HEK293 (cell line): ENCODE data around the gene ITGA5.
A peak's percentile ranks its signal among the peaks of the same experiment; 100 is the strongest.

Experiments
- CTCF ChIA-PET: fragments of 350-600 bp; formaldehyde crosslinking; extraction: SDS; loops from one replicate; lab custom pipeline; 2021; ENCODE audit warnings: antibody characterized with exemption; lab: Yijun Ruan, JAX
- POLR2A ChIA-PET: fragments of 300-600 bp; formaldehyde crosslinking; extraction: SDS; loops from one replicate; lab custom pipeline; 2020; ENCODE audit warnings: antibody characterized with exemption, inconsistent platforms; lab: Yijun Ruan, JAX
- H3K27ac ChIP-seq: fragments of 200-500 bp; sonication (Bioruptor generic); 2 replicates; pipeline ENCODE4 v1.5.1; 2014; ENCODE audit warnings: low read depth, low read length, control low read depth, inconsistent platforms; ENCODE audit errors: extremely low read depth
- H3K36me3 ChIP-seq, 2 experiments: fragments of 200-500 bp in 1 of 2; sonication (Bioruptor generic) in 1 of 2; 1 replicate in 1 of 2; 2 replicates in 1 of 2; pipeline ENCODE4 v1.5.1; 2014 to 2017; ENCODE audit warnings: inconsistent platforms in 2 of 2, low read length in 2 of 2; ENCODE audit not compliant: control insufficient read depth in 2 of 2, insufficient read depth in 1 of 2
- H3K4me1 ChIP-seq: fragments of 200-500 bp; sonication (Bioruptor generic); 2 replicates; pipeline ENCODE4 v1.5.1; 2014; ENCODE audit warnings: mild to moderate bottlenecking, low read length, inconsistent platforms; ENCODE audit not compliant: control insufficient read depth, insufficient read depth
- H3K4me3 ChIP-seq: 2 replicates; pipeline ENCODE4 v1.5.1; 2011; ENCODE audit warnings: low read depth, mild to moderate bottlenecking, control low read depth, low read length, moderate library complexity
- H3K9me3 ChIP-seq: fragments of 200-500 bp; sonication (Bioruptor generic); 2 replicates; pipeline ENCODE4 v1.5.1; 2014; ENCODE audit warnings: low read depth, low read length, inconsistent platforms; ENCODE audit not compliant: control insufficient read depth, insufficient read depth
- GLIS2 ChIP-seq: fragments of 450-650 bp; formaldehyde crosslinking; IDR thresholded peaks from 2 replicates; pipeline ENCODE4 v1.5.1; 2016; ENCODE audit warnings: missing biosample characterization, missing genetic modification characterization
- KLF17 ChIP-seq: fragments of 450-650 bp; formaldehyde crosslinking; IDR thresholded peaks from 2 replicates; pipeline ENCODE4 v1.5.1; 2016; ENCODE audit warnings: missing biosample characterization, missing genetic modification characterization
- PATZ1 ChIP-seq: fragments of 450-650 bp; formaldehyde crosslinking; IDR thresholded peaks from 2 replicates; pipeline ENCODE4 v1.5.1; 2016; ENCODE audit warnings: missing biosample characterization, missing genetic modification characterization
- SP2 ChIP-seq: fragments of 450-650 bp; formaldehyde crosslinking; IDR thresholded peaks from 2 replicates; pipeline ENCODE4 v1.5.1; 2016; ENCODE audit warnings: missing biosample characterization, missing genetic modification characterization
- ZBTB17 ChIP-seq: fragments of 450-650 bp; formaldehyde crosslinking; IDR thresholded peaks from 2 replicates; pipeline ENCODE4 v1.5.1; 2016; ENCODE audit warnings: missing biosample characterization, missing genetic modification characterization
- ZBTB20 ChIP-seq: fragments of 450-650 bp; formaldehyde crosslinking; IDR thresholded peaks from 2 replicates; pipeline ENCODE4 v1.5.1; 2016; ENCODE audit warnings: missing biosample characterization, missing genetic modification characterization
- ZIC2 ChIP-seq: fragments of 450-650 bp; formaldehyde crosslinking; IDR thresholded peaks from 2 replicates; pipeline ENCODE4 v1.5.1; 2016; ENCODE audit warnings: missing biosample characterization, missing genetic modification characterization
- ZNF366 ChIP-seq: fragments of 450-650 bp; formaldehyde crosslinking; conservative IDR thresholded peaks from 2 replicates; pipeline ENCODE4 v1.5.1; 2016; ENCODE audit warnings: missing biosample characterization, missing genetic modification characterization
- ZNF398 ChIP-seq: fragments of 450-650 bp; formaldehyde crosslinking; IDR thresholded peaks from 2 replicates; pipeline ENCODE4 v1.5.1; 2017; ENCODE audit warnings: missing biosample characterization, missing genetic modification characterization
- ZNF513 ChIP-seq: fragments of 450-650 bp; IDR thresholded peaks from 2 replicates; pipeline ENCODE4 v1.5.1; 2018; ENCODE audit warnings: missing biosample characterization, missing genetic modification characterization
- ZNF518A ChIP-seq: fragments of 450-650 bp; formaldehyde crosslinking; conservative IDR thresholded peaks from 2 replicates; pipeline ENCODE4 v1.5.1; 2016; ENCODE audit warnings: low read depth, missing biosample characterization, missing genetic modification characterization
- ZNF639 ChIP-seq: fragments of 450-650 bp; formaldehyde crosslinking; IDR thresholded peaks from 2 replicates; pipeline ENCODE4 v1.5.1; 2016; ENCODE audit warnings: missing biosample characterization, missing genetic modification characterization
- ZNF664 ChIP-seq: fragments of 450-650 bp; formaldehyde crosslinking; IDR thresholded peaks from 2 replicates; pipeline ENCODE4 v1.5.1; 2016; ENCODE audit warnings: missing biosample characterization, missing genetic modification characterization
- ZNF692 ChIP-seq: fragments of 450-650 bp; formaldehyde crosslinking; IDR thresholded peaks from 2 replicates; pipeline ENCODE4 v1.5.1; 2016; ENCODE audit warnings: missing biosample characterization, missing genetic modification characterization
- ZSCAN23 ChIP-seq: fragments of 450-650 bp; formaldehyde crosslinking; IDR thresholded peaks from 2 replicates; pipeline ENCODE4 v1.5.1; 2016; ENCODE audit warnings: missing biosample characterization, missing genetic modification characterization

The ITGA5 gene

GRCh38 chr12:54372113-54372806 lies 46.8 kb downstream of the ITGA5 start:
- Histone ChIP-seq H3K4me3 (no peak overlapping the region), H3K4me1 (peaks cover 19% of the 10 kb centered on the region), H3K36me3 (peaks cover 0 to 66% of the 10 kb centered on the region in 2 experiments; a peak in 1 of 3 replicates), H3K27ac (peak overlapping the region; percentile 48; the same call in 1 of the 2 replicates), H3K9me3 (no peaks in the 10 kb centered on the region)
- CTCF ChIA-PET, result interaction anchor here (0.6 to 5.1 kb wide), 16 partner anchors 9 to 402 kb away, joined by 3 to 85 read pairs (median 4); partner anchors contain the start of genes HNRNPA1 and ZNF385A
- TF ChIP-seq SP2 (0 out of 2 replicates have a peak, but pooled peaks have one; percentile 0), ZSCAN23 (tag by site-specific recombination) (no peak), ZIC2 (tag by site-specific recombination) (peak; percentile 3; the same call in 1 of the 2 replicates), GLIS2 (tag by site-specific recombination) (0 out of 2 replicates have a peak, but pooled peaks have one; percentile 1), ZNF398 (tag by site-specific recombination) (peak; percentile 42; the same call in 1 of the 2 replicates), ZBTB17 (tag by site-specific recombination) (peak; percentile 82), ZNF366 (0 out of 2 replicates have a peak, but pooled peaks have one; percentile 30), KLF17 (tag by site-specific recombination) (0 out of 2 replicates have a peak, but pooled peaks have one; percentile 4), ZBTB20 (tag by site-specific recombination) (peak; percentile 59), ZNF664 (peak; percentile 91), PATZ1 (tag by site-specific recombination) (no peak), ZNF518A (tag by site-specific recombination) (0 out of 2 replicates have a peak, but pooled peaks have one; percentile 25), ZNF639 (tag by site-specific recombination) (no peak), ZNF513 (tag by site-specific recombination) (peak; percentile 90), ZNF692 (tag by site-specific recombination) (0 out of 2 replicates have a peak, but pooled peaks have one; percentile 33)
- POLR2A ChIA-PET, result interaction anchor here (1.0 to 2.0 kb wide), 2 partner anchors 16 to 92 kb away, joined by 3 to 10 read pairs; partner anchors contain the start of genes CBX5 and HNRNPA1
